A549 (cell line): ENCODE measurements around the gene NFILZ. TPM values are rescaled to one million over a fixed set of nuclear protein-coding genes. Genes with fewer than 3 reads are reported as not detected.

Experiments
- BHLHE40 ChIP-seq: IDR thresholded peaks from 2 replicates; pipeline ENCODE4 v1.6.1; 2012; ENCODE audit warnings: low read depth, low read length, inconsistent platforms
- CBX2 ChIP-seq: fragments of 200-600 bp; sonication (generic); IDR thresholded peaks from 2 replicates; pipeline ENCODE4 v1.6.1; 2016; ENCODE audit warnings: low read depth, mild to moderate bottlenecking, borderline replicate concordance
- CEBPB ChIP-seq, 2 experiments: fragments of >200 bp in 1 of 2; sonication (Bioruptor Twin) in 1 of 2; formaldehyde crosslinking in 1 of 2; IDR thresholded peaks; 2 replicates each; pipeline ENCODE4 v1.6.1; 2012 to 2016
- CHD2 ChIP-seq: fragments of 150-350 bp; IDR thresholded peaks from 2 replicates; pipeline ENCODE4 v1.6.1; 2014; ENCODE audit warnings: low read length; ENCODE audit not compliant: partially characterized antibody
- CHD4 ChIP-seq: fragments of 200-600 bp; sonication (generic); IDR thresholded peaks from 2 replicates; pipeline ENCODE4 v1.6.1; 2016; ENCODE audit warnings: antibody characterized with exemption, mild to moderate bottlenecking, borderline replicate concordance
- FOSL2 ChIP-seq, 2 experiments: fragments of 450-650 bp in 1 of 2; fragments of >200 bp in 1 of 2; sonication (Bioruptor Twin) in 1 of 2; formaldehyde crosslinking; IDR thresholded peaks; 2 replicates each; pipeline versions ENCODE4 v1.5.0 to v1.6.1; 2016 to 2020; ENCODE audit warnings: mild to moderate bottlenecking in 1 of 2, moderate library complexity in 1 of 2
- GATA3 ChIP-seq: IDR thresholded peaks from 2 replicates; pipeline ENCODE4 v1.6.1; 2012; ENCODE audit warnings: borderline replicate concordance
- HEYL ChIP-seq: fragments of 250-450 bp; sonication (Bioruptor Pico); IDR thresholded peaks from 2 replicates; pipeline ENCODE4 v1.8.0; 2021; ENCODE audit warnings: mild to moderate bottlenecking, moderate library complexity
- HOXA7 ChIP-seq: fragments of 250-450 bp; sonication (Bioruptor Pico); IDR thresholded peaks from 2 replicates; pipeline ENCODE4 v1.5.0; 2020; ENCODE audit warnings: mild to moderate bottlenecking, moderate library complexity
- HOXB5 ChIP-seq: fragments of 250-450 bp; sonication (Bioruptor Pico); IDR thresholded peaks from 2 replicates; pipeline ENCODE4 v1.5.0; 2020; ENCODE audit warnings: mild to moderate bottlenecking, moderate library complexity
- KDM1A ChIP-seq: fragments of 200-600 bp; sonication (generic); IDR thresholded peaks from 2 replicates; pipeline ENCODE4 v1.6.1; 2016; ENCODE audit warnings: low read depth, mild to moderate bottlenecking
- MAFK ChIP-seq: fragments of 450-650 bp; IDR thresholded peaks from 2 replicates; pipeline ENCODE4 v1.6.1; 2014; ENCODE audit not compliant: partially characterized antibody
- MAZ ChIP-seq: fragments of 150-350 bp; IDR thresholded peaks from 2 replicates; pipeline ENCODE4 v1.6.1; 2014; ENCODE audit warnings: antibody characterized with exemption, low read depth, low read length, borderline replicate concordance
- MYC ChIP-seq: IDR thresholded peaks from 2 replicates; pipeline ENCODE4 v1.6.1; 2012; ENCODE audit warnings: mild to moderate bottlenecking, inconsistent platforms, low read length, improper control_type of control experiment, borderline replicate concordance
- NFE2L2 ChIP-seq: fragments of 150-350 bp; conservative IDR thresholded peaks from 2 replicates; pipeline ENCODE4 v1.6.1; 2014; ENCODE audit warnings: low read length
- NPAS2 ChIP-seq: fragments of 250-450 bp; sonication (Bioruptor Pico); IDR thresholded peaks from 2 replicates; pipeline ENCODE4 v1.8.0; 2022; ENCODE audit warnings: mild to moderate bottlenecking, moderate library complexity, borderline replicate concordance
- PHF8 ChIP-seq: fragments of 200-600 bp; sonication (generic); IDR thresholded peaks from 2 replicates; pipeline ENCODE4 v1.6.1; 2016; ENCODE audit warnings: low read depth, mild to moderate bottlenecking, antibody characterized with exemption, moderate library complexity, borderline replicate concordance
- POLR2A ChIP-seq: IDR thresholded peaks from 2 replicates; pipeline ENCODE4 v1.6.1; 2012; ENCODE audit warnings: mild to moderate bottlenecking, low read length
- POLR2AphosphoS2 ChIP-seq: conservative IDR thresholded peaks from 2 replicates; pipeline ENCODE4 v1.6.1; 2012; ENCODE audit warnings: low read length, improper control_type of control experiment, inconsistent platforms
- RAD21 ChIP-seq, 2 experiments: fragments of >200 bp in 1 of 2; sonication (Bioruptor Twin) in 1 of 2; formaldehyde crosslinking in 1 of 2; IDR thresholded peaks in 1 of 2; conservative IDR thresholded peaks in 1 of 2; 2 replicates in 1 of 2; 3 replicates in 1 of 2; pipeline ENCODE4 v1.6.1; 2012 to 2018; ENCODE audit warnings: inconsistent platforms in 1 of 2
- RARB ChIP-seq: fragments of 250-450 bp; sonication (Bioruptor Pico); IDR thresholded peaks from 2 replicates; pipeline ENCODE4 v1.8.0; 2021; ENCODE audit warnings: mild to moderate bottlenecking, moderate library complexity
- RCOR1 ChIP-seq: fragments of 150-350 bp; IDR thresholded peaks from 2 replicates; pipeline ENCODE4 v1.6.1; 2014; ENCODE audit warnings: antibody characterized with exemption, low read length, low read depth
- RNF2 ChIP-seq: fragments of 200-600 bp; sonication (generic); IDR thresholded peaks from 2 replicates; pipeline ENCODE4 v1.6.1; 2016; ENCODE audit warnings: low read depth, mild to moderate bottlenecking, antibody characterized with exemption, moderate library complexity, borderline replicate concordance
- SMC3 ChIP-seq: fragments of >200 bp; sonication (Bioruptor Twin); formaldehyde crosslinking; IDR thresholded peaks from 3 replicates; pipeline ENCODE4 v1.6.1; 2018; ENCODE audit warnings: inconsistent platforms
- SREBF2 ChIP-seq: fragments of 450-650 bp; IDR thresholded peaks from 2 replicates; pipeline ENCODE4 v1.6.1; 2014; ENCODE audit warnings: mild to moderate bottlenecking, moderate library complexity
- TFCP2L1 ChIP-seq: fragments of 250-450 bp; sonication (Bioruptor Pico); IDR thresholded peaks from 2 replicates; pipeline ENCODE4 v1.5.0; 2021; ENCODE audit warnings: mild to moderate bottlenecking
- TP53 ChIP-seq: fragments of 250-450 bp; sonication (Bioruptor Pico); IDR thresholded peaks from 2 replicates; pipeline ENCODE4 v1.5.0; 2021; ENCODE audit warnings: mild to moderate bottlenecking, moderate library complexity
- ZFP36 ChIP-seq: fragments of 450-650 bp; IDR thresholded peaks from 2 replicates; pipeline ENCODE4 v1.6.1; 2014; ENCODE audit warnings: borderline replicate concordance; ENCODE audit not compliant: partially characterized antibody
- polyA plus RNA-seq, 4 experiments: library from polyadenylated mRNA; depleted of rRNA in 3 of 4; stranded (reverse); fragments of >200 nt; fragmentation: RNase III in 1 of 4; extraction: RNeasy Plus Mini Kit Qiagen cat#74134 plus additional on column Dnase treatment in 1 of 4; gene quantifications; 2 replicates in 3 of 4; 3 replicates in 1 of 4; pipeline ENCODE4 v1.2.3, GENCODE V29; 2011 to 2017
- TF ChIP-seq, protein P1 (sequence below): fragments of >200 bp; sonication (Bioruptor Twin); formaldehyde crosslinking; IDR thresholded peaks from 2 replicates; pipeline ENCODE4 v1.6.1; 2016
- TF ChIP-seq, protein P2 (sequence below): fragments of >200 bp; sonication (Bioruptor Twin); formaldehyde crosslinking; IDR thresholded peaks from 3 replicates; pipeline ENCODE4 v1.6.1; 2016
- TF ChIP-seq, protein P3 (sequence below): fragments of 250-450 bp; sonication (Bioruptor Pico); IDR thresholded peaks from 2 replicates; pipeline ENCODE4 v1.5.0; 2021; ENCODE audit warnings: mild to moderate bottlenecking, moderate library complexity, borderline replicate concordance

Gene NFILZ
- polyA plus RNA-seq, 2 of the 4 experiments (the other 2 are of a cell fraction), result not detected

DNA sequence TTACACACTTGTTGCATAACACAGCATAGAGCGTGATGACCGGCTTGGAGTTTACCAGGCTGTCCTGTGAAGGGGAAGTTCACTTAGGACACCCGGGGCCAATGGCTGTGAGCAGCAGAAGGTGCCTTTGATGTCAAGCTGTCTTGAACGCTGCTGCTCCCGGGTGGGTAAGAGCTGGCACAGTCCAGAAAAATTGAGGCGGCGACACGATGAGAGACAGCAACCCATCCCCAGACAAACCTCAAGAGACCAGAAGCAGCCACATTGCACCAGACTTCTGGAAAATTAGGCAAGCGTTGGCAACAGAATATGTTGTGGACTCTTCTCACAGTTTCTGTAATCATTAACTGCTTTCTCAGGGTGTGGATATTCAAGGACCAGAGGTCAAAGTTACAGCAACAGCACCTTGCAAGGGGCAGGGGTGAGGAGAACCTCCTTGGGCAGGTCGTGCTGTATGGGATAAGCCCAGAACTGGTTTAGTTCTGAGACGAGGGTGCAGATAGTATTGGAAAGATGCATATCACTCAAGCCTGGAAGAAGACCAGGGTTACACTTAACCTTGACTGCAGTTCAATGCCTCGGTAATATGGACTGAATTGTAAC lies 10.1 kb downstream of the NFILZ start (continued):
- no peak for TF ChIP-seq FOSL2 (IDR thresholded peaks at IDR 0.05)
- TF ChIP-seq FOSL2 (CRISPR knock-in tag; IDR thresholded peaks at IDR 0.05), result peak; percentile 66
- TF ChIP-seq POLR2AphosphoS2, result no peak
- peak; percentile 66; the same call in 1 of the 2 replicates for TF ChIP-seq GATA3
- peak; percentile 84; the same call in 1 of the 2 replicates for TF ChIP-seq RARB
- no peak for TF ChIP-seq CBX2
- TF ChIP-seq NPAS2, result no peak
- peak in 1 of 2 experiments; percentile 48; a peak in 3 of 5 replicates for TF ChIP-seq RAD21 (conservative IDR thresholded peaks at IDR 0.05 in 1 of 2, IDR thresholded peaks at IDR 0.05 in 1 of 2)
- no peak for TF ChIP-seq RCOR1
- no peak for TF ChIP-seq TFCP2L1 (CRISPR knock-in tag)
- no peak for TF ChIP-seq RNF2
- no peak for TF ChIP-seq MAZ
- peak; percentile 43; the same call in 1 of the 3 replicates for TF ChIP-seq SMC3
- TF ChIP-seq MAFK, result no peak
- TF ChIP-seq HOXB5 (CRISPR knock-in tag), result no peak
- peak; percentile 12 for TF ChIP-seq ZFP36
- TF ChIP-seq BHLHE40, result no peak
- no peak for TF ChIP-seq CHD2
- no peak for TF ChIP-seq TP53 (CRISPR knock-in tag)
- TF ChIP-seq CEBPB (IDR thresholded peaks at IDR 0.05), result peak; percentile 96 to 98
- TF ChIP-seq HOXA7 (CRISPR knock-in tag), result no peak
- TF ChIP-seq NFE2L2, result no peak
- no peak for TF ChIP-seq SREBF2
- TF ChIP-seq MYC, result no peak
- TF ChIP-seq KDM1A, result peak; percentile 71; the same call in 1 of the 2 replicates
- TF ChIP-seq, protein P1, sequence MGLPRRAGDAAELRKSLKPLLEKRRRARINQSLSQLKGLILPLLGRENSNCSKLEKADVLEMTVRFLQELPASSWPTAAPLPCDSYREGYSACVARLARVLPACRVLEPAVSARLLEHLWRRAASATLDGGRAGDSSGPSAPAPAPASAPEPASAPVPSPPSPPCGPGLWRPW, result peak; percentile 90
- TF ChIP-seq POLR2A, result no peak
- TF ChIP-seq CHD4, result 0 out of 2 replicates have a peak, but pooled peaks have one; percentile 23
- TF ChIP-seq, protein P2, sequence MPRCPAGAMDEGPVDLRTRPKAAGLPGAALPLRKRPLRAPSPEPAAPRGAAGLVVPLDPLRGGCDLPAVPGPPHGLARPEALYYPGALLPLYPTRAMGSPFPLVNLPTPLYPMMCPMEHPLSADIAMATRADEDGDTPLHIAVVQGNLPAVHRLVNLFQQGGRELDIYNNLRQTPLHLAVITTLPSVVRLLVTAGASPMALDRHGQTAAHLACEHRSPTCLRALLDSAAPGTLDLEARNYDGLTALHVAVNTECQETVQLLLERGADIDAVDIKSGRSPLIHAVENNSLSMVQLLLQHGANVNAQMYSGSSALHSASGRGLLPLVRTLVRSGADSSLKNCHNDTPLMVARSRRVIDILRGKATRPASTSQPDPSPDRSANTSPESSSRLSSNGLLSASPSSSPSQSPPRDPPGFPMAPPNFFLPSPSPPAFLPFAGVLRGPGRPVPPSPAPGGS, result peak; percentile 28; the same call in 1 of the 3 replicates
- TF ChIP-seq, protein P3, sequence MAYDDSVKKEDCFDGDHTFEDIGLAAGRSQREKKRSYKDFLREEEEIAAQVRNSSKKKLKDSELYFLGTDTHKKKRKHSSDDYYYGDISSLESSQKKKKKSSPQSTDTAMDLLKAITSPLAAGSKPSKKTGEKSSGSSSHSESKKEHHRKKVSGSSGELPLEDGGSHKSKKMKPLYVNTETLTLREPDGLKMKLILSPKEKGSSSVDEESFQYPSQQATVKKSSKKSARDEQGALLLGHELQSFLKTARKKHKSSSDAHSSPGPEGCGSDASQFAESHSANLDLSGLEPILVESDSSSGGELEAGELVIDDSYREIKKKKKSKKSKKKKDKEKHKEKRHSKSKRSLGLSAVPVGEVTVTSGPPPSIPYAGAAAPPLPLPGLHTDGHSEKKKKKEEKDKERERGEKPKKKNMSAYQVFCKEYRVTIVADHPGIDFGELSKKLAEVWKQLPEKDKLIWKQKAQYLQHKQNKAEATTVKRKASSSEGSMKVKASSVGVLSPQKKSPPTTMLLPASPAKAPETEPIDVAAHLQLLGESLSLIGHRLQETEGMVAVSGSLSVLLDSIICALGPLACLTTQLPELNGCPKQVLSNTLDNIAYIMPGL (CRISPR knock-in tag), result no peak
- peak; percentile 71; the same call in 1 of the 2 replicates for TF ChIP-seq HEYL (CRISPR knock-in tag)
- no peak for TF ChIP-seq PHF8
